Urinary bladder (tissue), 4 donors: Measurements from ENCODE around the gene SFXN4. TPM values are rescaled to one million over a fixed set of nuclear protein-coding genes. Genes with fewer than 3 reads are reported as not detected.
"Not testable (repeated sequence)": the region's sequence is repeated elsewhere in the genome, so short reads cannot be mapped to it uniquely, and the experiment has no call there.

Experiments used
- DNase-seq: peaks from one replicate; pipeline ENCODE4 v3.0.0-alpha.2; 2015; ENCODE audit errors: extremely low spot score
- H3K27ac ChIP-seq: one replicate; pipeline ENCODE4 v1.5.1; 2013; ENCODE audit warnings: low read depth, mild to moderate bottlenecking, moderate library complexity
- H3K36me3 ChIP-seq: one replicate; pipeline ENCODE4 v1.6.1; 2013; ENCODE audit warnings: mild to moderate bottlenecking, moderate library complexity; ENCODE audit not compliant: insufficient read depth
- H3K4me1 ChIP-seq: one replicate; pipeline ENCODE4 v1.6.1; 2013; ENCODE audit warnings: mild to moderate bottlenecking, moderate library complexity; ENCODE audit not compliant: insufficient read depth
- H3K4me3 ChIP-seq: one replicate; pipeline ENCODE4 v1.5.1; 2013; ENCODE audit warnings: low read depth, low read length
- WGBS: extraction: QIAGEN DNeasy Blood & Tissue Kit; methylation state at CpG from one replicate; pipeline ENCODE4 v1.1.7; 2013; 5-methylcytosine and 5-hydroxymethylcytosine counted together
- polyA plus RNA-seq: library from polyadenylated mRNA; stranded (reverse); fragments of 200-250 nt; gene quantifications from one replicate; pipeline ENCODE4 v1.2.3, GENCODE V29; 2013
- total RNA-seq: library from RNA; depleted of rRNA; stranded (reverse); fragments of >200 nt; gene quantifications from one replicate; pipeline ENCODE4 v1.2.3, GENCODE V29; 2014
- donor health status: healthy with polysubstance abuse.
- donor health status: healthy.

The SFXN4 gene
- total and polyA plus RNA-seq, 2 donors, result 16.1 to 23.6 TPM

DNA sequence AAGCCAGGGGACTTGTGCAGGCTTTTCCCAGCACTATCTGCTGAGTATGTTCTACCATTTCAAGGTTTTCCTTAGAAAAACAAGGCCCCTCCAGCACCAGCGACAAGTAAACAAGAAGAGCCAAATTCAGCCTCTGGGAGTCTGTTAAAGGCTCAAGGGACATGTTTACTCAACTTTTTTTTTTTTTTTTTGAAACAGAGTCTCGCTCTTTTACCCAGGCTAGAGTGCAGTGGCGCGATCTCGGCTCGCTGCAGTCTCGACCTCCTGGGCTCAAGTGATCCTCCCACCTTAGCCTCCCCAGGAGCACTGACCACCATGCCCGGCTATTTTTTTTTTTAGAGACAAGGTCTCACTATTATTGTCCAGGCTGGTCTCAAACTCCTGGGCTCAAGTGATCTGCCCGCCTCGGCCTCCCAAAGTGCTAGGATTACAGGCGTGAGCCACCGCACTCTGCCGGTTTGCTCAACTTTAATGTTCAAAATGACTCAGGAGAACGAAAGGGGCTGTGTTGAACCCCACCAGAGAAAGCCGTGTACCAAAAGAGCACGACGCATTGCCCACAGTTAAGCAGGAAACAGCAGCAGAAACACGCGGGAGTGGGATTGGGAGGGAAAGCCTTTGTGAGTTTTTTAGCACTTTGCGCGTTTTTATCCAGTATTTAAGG lies 12.3 kb upstream of the SFXN4 start:
- Histone ChIP-seq H3K27ac (no peak overlapping the region), H3K36me3 (no peaks in the 10 kb centered on the region), H3K4me3 (peak overlapping the region; percentile 50), H3K4me1 (no peaks in the 10 kb centered on the region)
- no peak for DNase-seq
- WGBS, result 18% methylated on average over 21 of the region's 21 CpGs

DNA sequence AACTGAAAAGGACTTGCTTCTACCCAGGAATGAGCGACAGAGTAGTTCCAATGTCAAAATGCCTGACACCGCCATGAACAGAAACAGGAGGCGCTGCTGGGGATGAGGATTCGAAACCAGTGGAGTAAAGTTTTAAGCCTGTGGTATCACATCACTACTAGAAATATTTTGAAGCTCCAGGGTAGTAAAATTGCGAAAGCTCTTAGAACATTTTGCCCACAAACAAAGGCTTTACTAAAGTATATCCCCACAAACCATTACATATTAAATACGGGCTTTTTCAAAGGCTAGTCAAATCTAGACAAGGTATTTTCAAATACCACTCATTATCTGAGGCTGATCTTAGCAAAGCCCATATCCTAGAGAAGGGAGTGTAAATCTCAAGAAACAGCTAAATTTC lies 10.7 kb upstream of the SFXN4 start:
- no peaks in the 10 kb centered on the region for H3K4me1 ChIP-seq
- no peak for DNase-seq
- no peak overlapping the region for H3K27ac ChIP-seq
- H3K4me3 ChIP-seq, result no peak overlapping the region
- 94% methylated on average over 6 of the region's 6 CpGs for WGBS
- H3K36me3 ChIP-seq, result no peaks in the 10 kb centered on the region

DNA sequence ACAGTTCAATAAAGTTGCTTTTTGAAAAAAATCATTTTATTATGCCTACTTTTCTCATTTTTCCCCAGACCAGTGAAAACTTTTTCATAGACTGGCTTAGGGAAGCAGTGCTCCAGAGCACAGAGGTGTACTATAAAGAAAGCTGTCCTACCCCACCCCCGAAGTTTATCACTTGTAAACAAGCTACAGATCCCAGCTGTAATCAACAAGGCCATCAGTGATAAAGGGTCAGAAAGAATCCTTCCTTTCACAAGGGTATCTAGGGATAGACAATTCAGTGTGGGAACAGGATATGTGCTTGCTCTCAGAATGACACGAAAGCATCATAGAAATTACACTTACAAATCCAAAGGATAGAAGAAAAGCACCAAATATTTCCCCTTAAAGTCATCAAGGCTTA lies 8.6 kb upstream of the SFXN4 start:
- H3K4me1 ChIP-seq, result no peaks in the 10 kb centered on the region
- peaks cover 2% of the 10 kb centered on the region for H3K36me3 ChIP-seq
- no peak overlapping the region for H3K4me3 ChIP-seq
- no peak overlapping the region for H3K27ac ChIP-seq
- WGBS, result 65% methylated on average over 2 of the region's 2 CpGs
- no peak for DNase-seq

DNA sequence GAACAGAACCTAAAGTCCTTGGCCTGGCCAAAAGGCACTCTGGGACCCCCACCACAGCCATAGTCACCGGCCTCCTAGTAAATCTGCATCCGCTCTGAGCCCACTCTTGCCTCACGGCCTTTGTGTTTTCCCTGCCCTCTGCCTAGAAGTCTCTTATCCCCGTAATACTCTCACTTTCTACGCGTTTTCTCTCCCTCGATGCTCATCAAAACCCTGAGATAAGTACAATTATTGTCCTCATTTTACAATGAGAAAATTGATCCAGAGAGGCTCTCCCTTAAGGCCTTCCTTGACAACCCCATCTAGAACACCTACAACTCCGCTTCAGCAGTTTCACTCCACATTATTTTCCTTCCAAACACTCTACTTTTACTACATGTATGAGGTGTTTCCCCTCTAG lies 1.5 kb upstream of the SFXN4 start:
- H3K27ac ChIP-seq, result no peak overlapping the region
- H3K4me1 ChIP-seq, result no peaks in the 10 kb centered on the region
- H3K36me3 ChIP-seq, result peaks cover 2% of the 10 kb centered on the region
- DNase-seq, result no peak
- H3K4me3 ChIP-seq, result no peak overlapping the region
- 76% methylated on average over 8 of the region's 8 CpGs for WGBS

DNA sequence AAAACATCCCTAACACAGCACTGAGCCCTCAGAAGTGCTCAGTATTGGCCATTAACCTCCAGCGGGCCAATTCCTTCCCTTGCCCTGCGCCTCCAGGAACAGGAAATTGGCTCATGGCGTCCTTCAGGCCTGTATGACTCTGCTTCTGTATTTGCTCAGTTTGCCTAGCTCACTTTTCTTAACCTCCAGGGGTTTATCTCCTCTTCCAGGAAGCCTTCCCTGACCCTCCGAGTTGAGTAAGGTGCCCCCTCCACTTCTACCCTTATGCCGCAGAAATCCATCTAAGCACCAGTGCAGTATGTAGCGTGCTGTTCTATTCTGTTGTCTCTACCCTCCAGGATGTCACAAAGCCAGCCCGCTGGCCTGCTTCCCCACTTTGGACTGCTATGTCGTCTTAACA lies 1.1 kb upstream of the SFXN4 start:
- DNase-seq, result no peak
- no peak overlapping the region for H3K4me3 ChIP-seq
- H3K4me1 ChIP-seq, result no peaks in the 10 kb centered on the region
- H3K27ac ChIP-seq, result no peak overlapping the region
- whole genome bisulfite sequencing, result 71% methylated on average over 8 of the region's 8 CpGs
- H3K36me3 ChIP-seq, result peaks cover 2% of the 10 kb centered on the region

DNA sequence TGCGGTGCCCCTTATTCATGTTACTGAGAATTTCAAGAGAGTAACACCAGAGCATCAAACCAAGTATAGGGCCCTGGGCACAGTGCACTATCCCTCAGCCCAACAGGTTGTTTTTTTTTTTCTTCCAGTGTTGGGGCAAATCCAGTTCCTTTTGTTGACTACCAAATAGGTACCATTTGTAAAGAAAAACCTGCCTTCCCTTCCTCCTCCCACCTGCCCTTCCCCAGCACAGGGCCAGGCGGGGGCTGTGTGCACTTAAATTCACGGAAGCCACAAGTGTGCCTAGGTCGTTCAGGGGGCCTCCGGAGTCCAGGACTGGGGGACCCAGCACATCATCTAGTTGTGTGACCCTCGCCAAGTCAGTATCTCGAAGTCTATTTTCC lies 595 bp upstream of the SFXN4 start:
- 66% methylated on average over 7 of the region's 7 CpGs for WGBS
- DNase-seq, result no peak
- Histone ChIP-seq H3K4me1 (no peaks in the 10 kb centered on the region), H3K27ac (peak overlapping the region; percentile 92), H3K4me3 (peak overlapping the region; percentile 55), H3K36me3 (peaks cover 2% of the 10 kb centered on the region)

DNA sequence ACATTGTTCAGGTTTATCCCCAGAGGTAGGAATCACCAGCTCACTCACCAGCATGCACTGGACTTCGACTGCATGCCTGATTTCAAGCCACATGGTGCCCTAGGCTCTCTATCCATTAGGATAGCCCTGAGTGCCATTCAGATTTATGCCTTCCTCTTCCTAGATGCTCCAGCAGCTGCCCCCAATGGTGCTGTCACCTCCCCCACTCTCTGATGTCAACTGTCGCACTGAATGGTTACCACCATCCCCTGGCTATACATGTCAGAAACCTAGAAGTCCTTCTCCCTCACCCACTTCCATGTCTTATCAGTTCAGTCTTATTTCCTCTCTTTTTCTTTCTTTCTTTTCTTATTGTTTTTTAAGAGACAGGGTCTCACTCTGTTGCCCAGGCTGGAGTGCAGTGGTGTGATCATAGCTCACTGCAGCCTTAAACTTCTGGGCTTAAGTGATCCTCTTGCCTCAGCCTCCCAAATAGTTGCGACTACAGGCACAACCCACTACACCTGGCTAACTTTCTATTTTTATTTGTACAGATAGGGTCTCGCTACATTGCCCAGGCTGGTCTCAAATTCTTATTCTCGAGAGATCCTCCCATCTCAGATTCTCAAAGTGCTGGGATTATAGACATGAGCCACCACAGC lies 2.9 kb downstream of the SFXN4 start:
- H3K4me1 ChIP-seq, result no peaks in the 10 kb centered on the region
- no peak overlapping the region for H3K4me3 ChIP-seq
- H3K27ac ChIP-seq, result no peak overlapping the region
- DNase-seq, result no peak
- no peaks in the 10 kb centered on the region for H3K36me3 ChIP-seq
- 93% methylated on average over 5 of the region's 5 CpGs for WGBS

DNA sequence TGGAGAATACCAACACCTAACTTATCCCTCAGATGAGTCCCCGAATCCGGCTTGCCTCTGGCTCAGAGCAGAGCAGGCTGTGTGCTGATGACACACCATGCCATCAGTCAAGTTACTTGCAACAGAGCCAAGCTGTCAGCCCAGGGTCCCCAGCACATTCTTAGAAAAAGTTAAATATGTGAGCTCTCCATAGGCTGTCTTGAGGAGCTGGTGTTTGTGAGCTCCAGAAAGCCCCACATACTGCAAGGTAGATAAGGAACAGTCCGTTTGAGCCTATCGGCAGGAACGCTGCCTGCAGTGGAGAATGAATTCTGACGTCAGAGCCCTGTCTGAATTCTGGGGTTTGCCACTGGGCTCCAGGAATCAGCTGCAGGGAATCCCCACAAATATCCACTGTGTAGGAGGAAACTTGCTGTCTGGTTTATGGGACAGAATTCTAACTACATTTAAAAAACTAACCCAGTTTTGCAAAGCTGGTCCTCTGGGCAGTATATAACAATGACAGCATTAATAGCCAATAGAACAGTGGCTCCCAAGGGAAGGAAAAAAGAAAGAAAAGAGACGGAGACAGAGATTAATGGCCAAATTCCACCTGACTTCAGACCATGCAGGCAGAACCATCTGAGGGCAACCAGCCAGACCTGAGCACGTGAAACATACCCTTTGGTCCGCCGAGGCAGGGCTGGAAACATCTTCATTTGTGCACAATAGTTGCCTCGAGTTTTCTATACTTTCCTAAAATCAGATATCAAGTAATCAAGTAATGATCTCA lies 3.6 kb downstream of the SFXN4 start:
- H3K4me1 ChIP-seq, result no peaks in the 10 kb centered on the region
- no peak for DNase-seq
- no peaks in the 10 kb centered on the region for H3K36me3 ChIP-seq
- 72% methylated on average over 11 of the region's 11 CpGs for WGBS
- no peak overlapping the region for H3K4me3 ChIP-seq
- H3K27ac ChIP-seq, result no peak overlapping the region

DNA sequence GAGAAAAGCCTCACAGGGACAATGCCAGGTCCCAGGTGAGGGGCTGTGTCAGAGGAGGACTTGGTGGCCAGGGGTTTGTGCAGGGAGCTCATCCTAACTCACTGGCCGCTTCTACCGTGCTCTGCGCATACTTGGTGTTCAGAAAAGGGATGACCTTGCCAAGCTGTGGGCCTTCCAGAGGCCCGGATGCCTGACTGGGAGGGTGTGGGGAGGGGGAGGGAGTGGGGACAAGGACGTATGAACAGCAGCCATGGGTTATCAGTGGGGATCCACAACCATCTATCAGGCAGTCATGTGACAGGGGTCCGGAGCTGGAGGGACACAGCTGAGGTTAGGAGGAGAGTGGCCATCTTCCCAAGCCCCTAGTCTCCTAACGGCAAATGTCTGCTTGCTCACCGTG lies 6.2 kb downstream of the SFXN4 start:
- WGBS, result 83% methylated on average over 8 of the region's 8 CpGs
- DNase-seq, result no peak
- Histone ChIP-seq H3K4me1 (no peaks in the 10 kb centered on the region), H3K4me3 (no peak overlapping the region), H3K36me3 (no peaks in the 10 kb centered on the region), H3K27ac (no peak overlapping the region)

DNA sequence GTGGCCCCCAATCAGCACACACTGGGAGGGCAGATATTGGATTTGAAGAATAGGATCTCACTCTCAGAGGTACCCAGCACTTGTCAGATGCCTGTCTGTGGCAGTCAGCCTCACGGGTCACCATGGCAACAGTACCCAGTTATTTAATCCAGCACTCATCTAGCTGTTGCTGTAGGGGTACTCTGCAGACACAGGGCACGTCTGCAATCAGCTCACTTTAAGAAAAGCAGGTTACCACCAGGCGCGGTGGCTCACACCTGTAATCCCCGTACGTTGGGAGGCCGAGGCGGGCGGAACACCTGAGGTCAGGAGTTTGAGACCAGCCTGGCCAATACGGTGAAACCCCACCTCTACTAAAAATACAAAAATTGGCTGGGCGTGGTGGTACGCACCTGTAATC lies 11.9 kb downstream of the SFXN4 start:
- no peak overlapping the region for H3K4me3 ChIP-seq
- no peak overlapping the region for H3K27ac ChIP-seq
- 95% methylated on average over 12 of the region's 12 CpGs for WGBS
- H3K36me3 ChIP-seq, result no peaks in the 10 kb centered on the region
- no peaks in the 10 kb centered on the region for H3K4me1 ChIP-seq
- no peak for DNase-seq

DNA sequence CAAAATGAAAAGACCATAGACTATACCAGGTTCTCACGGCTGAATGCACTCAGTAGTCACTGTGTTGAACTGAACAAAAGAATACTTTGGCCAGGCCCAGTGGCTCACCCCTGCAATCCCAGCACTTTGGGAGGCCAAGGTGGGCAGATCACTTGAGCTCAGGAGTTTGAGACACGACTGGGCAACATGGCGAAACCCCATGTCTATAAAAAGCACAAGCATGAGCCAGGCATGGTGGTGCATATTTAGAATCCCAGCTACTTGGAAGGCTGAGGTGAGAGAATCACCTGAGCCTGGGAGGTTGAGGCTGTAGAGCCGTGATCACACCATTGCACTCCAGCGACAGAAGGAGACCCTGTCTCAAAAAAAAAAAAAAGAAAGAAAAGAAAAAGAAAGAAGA lies 12.5 kb downstream of the SFXN4 start:
- 94% methylated on average over 5 of the region's 5 CpGs for WGBS
- Histone ChIP-seq H3K4me1 (no peaks in the 10 kb centered on the region), H3K27ac (no peak overlapping the region), H3K36me3 (no peaks in the 10 kb centered on the region), H3K4me3 (no peak overlapping the region)
- DNase-seq, result no peak

DNA sequence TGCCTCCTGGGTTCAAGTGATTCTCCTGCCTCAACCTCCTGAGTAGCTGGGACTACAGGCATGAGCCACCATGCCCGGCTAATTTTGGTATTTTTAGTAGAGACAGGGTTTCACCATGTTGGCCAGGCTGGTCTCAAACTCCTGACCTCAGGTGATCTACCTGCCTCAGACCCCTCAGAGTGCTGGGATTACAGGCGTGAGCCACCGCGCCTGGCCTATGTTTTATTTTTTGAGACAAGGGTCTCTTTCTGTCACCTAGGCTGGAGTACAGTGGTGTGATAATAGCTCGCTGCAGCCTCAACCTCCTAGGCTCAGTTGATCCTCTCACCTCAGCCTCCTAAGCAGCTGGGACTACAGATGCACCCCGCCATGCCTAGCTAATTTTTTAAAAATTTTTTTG lies 13.9 kb downstream of the SFXN4 start:
- not testable (repeated sequence) for H3K36me3 ChIP-seq, H3K4me3 ChIP-seq, DNase-seq, H3K4me1 ChIP-seq, H3K27ac ChIP-seq
- WGBS, result 97% methylated on average over 6 of the region's 6 CpGs

DNA sequence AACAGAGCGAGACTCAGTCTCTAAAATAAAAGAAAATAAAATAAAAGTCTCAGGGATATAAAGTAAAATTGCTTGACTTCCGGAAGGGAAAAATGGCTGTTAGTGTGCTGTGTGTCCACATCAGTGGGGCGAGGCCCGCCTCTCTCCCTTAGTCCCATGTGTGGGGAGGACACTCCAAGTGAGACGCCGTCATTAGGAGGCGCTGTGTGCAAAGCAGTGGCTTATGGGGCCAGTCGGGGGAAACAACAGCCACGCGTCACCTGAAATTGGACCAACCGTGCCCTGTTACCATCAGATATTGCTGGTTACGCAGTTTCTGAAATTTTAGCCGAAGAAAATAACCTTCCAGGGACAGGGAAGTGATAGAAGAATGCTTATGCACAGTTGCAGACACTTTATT lies 15.8 kb downstream of the SFXN4 start:
- H3K27ac ChIP-seq, result no peak overlapping the region
- H3K36me3 ChIP-seq, result no peaks in the 10 kb centered on the region
- H3K4me3 ChIP-seq, result no peak overlapping the region
- no peak for DNase-seq
- WGBS, result 85% methylated on average over 13 of the region's 13 CpGs
- H3K4me1 ChIP-seq, result no peaks in the 10 kb centered on the region

DNA sequence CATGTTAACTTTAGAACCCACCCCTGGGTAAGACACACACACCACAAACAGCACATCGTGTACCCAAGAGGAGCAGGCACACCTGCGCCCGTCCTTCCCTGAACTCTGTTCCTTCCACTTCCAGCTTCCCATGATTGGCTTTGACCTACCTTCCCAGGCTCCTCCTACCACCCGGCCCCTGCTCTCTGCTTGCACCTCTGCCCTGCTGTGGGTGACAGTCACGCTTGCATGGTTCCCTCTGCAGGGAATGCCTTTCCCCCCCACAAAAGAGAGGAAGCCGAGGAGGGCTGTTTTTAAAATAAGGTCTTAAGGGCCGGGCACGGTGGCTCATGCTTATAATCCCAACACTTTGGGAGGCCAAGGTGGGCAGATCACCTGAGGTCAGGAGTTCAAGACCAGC lies 16.4 kb downstream of the SFXN4 start:
- H3K4me3 ChIP-seq, result no peak overlapping the region
- 95% methylated on average over 8 of the region's 8 CpGs for WGBS
- H3K27ac ChIP-seq, result no peak overlapping the region
- H3K4me1 ChIP-seq, result no peaks in the 10 kb centered on the region
- DNase-seq, result no peak
- H3K36me3 ChIP-seq, result no peaks in the 10 kb centered on the region
